ENCODE measurements around the gene RCAN3. TPM values are rescaled to one million over a fixed set of nuclear protein-coding genes. Genes with fewer than 3 reads are reported as not detected.
A peak's percentile ranks its signal among the peaks of the same experiment; 100 is the strongest.

The RCAN3 gene
- total RNA-seq, 1 experiment from 2014 or later = 25.6 TPM

- Histone ChIP-seq H3K27ac (ENCODE audit: low read length) (no peak overlapping the region), H3F3A (ENCODE audit: low read length, unreplicated experiment) (no peaks in the 10 kb centered on the region), H3K9me2 (replicated peaks; ENCODE audit: low read length) (no peaks in the 10 kb centered on the region), H3K9ac (ENCODE audit: low read length) (no peak overlapping the region), H2AFZ (ENCODE audit: low read length) (peak overlapping the region; percentile 72), H3K9me3 (ENCODE audit: low read length) (no peaks in the 10 kb centered on the region), H3K36me3 (ENCODE audit: low read depth, low read length) (no peaks in the 10 kb centered on the region), H4K20me1 (ENCODE audit: low read length) (no peaks in the 10 kb centered on the region), H3K4me1 (ENCODE audit: insufficient read depth, low read length) (no peaks in the 10 kb centered on the region; the same call in 1 of the 2 replicates), H3K4me3 (ENCODE audit: low read length) (no peak overlapping the region), H3K4me2 (ENCODE audit: low read length) (peak overlapping the region; percentile 32; the same call in 1 of the 2 replicates), H3K27me3 (ENCODE audit: low read length) (no peaks in the 10 kb centered on the region), H3K79me2 (ENCODE audit: low read length) (no peaks in the 10 kb centered on the region)
- POLR2A ChIA-PET (ENCODE audit: unreplicated experiment) = no interaction called here
- CTCF ChIA-PET = interaction anchor here (0.6 to 1.1 kb wide), 8 partner anchors 19 to 1466 kb away, joined by 3 to 5 read pairs (median 3); no protein-coding TSS in a partner anchor
- intact Hi-C loops (cut with micrococcal nuclease) = loop anchor here (1.0 to 5.0 kb wide), 3 partner anchors 85 to 194 kb away; partner anchors contain the start of gene RCAN3
- DNase-seq (peak; percentile 73), ATAC-seq (peak; percentile 84)
- no peak for TF ChIP-seq EZH2phosphoT487 (IDR thresholded peaks at IDR 0.05; ENCODE audit: borderline replicate concordance, low read length)
- peak; percentile 82 for TF ChIP-seq CTCF (conservative IDR thresholded peaks at IDR 0.05; ENCODE audit: low read depth, low read length)
- no peak for TF ChIP-seq EZH2 (IDR thresholded peaks at IDR 0.05; ENCODE audit: low read length, unreplicated experiment)
- no TSS peak for BruUV-seq (replicated peaks)
These were observed 84.6 kb downstream of the RCAN3 start for GRCh38 chr1:24586970-24587820.

- H3K79me2 ChIP-seq (ENCODE audit: low read length) = no peaks in the 10 kb centered on the region
- ChIA-PET CTCF (no interaction called here), POLR2A (ENCODE audit: unreplicated experiment) (no interaction called here)
These were observed 85.9 kb downstream of the RCAN3 start for GRCh38 chr1:24588573-24588972.

More at GRCh38 chr1:24588573-24588972, 85.9 kb downstream of the RCAN3 start:
- no peaks in the 10 kb centered on the region for H3K9me2 ChIP-seq (replicated peaks; ENCODE audit: low read length)
- H3K36me3 ChIP-seq (ENCODE audit: low read depth, low read length) = no peaks in the 10 kb centered on the region
- no peak for DNase-seq
- intact Hi-C loops (cut with micrococcal nuclease) = loop anchor here (5.0 kb wide), 1 partner anchor 86 kb away; the partner anchor contains the start of gene RCAN3
- H3K4me3 ChIP-seq (ENCODE audit: low read length) = no peak overlapping the region
- no peak overlapping the region for H3K9ac ChIP-seq (ENCODE audit: low read length)
- H3K9me3 ChIP-seq (ENCODE audit: low read length) = no peaks in the 10 kb centered on the region
- no peaks in the 10 kb centered on the region for H3F3A ChIP-seq (ENCODE audit: low read length, unreplicated experiment)
- no peak overlapping the region for H3K27ac ChIP-seq (ENCODE audit: low read length)
- no peak for TF ChIP-seq CTCF (conservative IDR thresholded peaks at IDR 0.05; ENCODE audit: low read depth, low read length)
- BruUV-seq (replicated peaks) = no TSS peak
- H3K4me1 ChIP-seq (ENCODE audit: insufficient read depth, low read length) = no peaks in the 10 kb centered on the region; the same call in 1 of the 2 replicates
- no peaks in the 10 kb centered on the region for H3K27me3 ChIP-seq (ENCODE audit: low read length)
- no peak overlapping the region for H3K4me2 ChIP-seq (ENCODE audit: low read length)
- no peak overlapping the region for H2AFZ ChIP-seq (ENCODE audit: low read length)
- H4K20me1 ChIP-seq (ENCODE audit: low read length) = no peaks in the 10 kb centered on the region
- no peak for ATAC-seq

All from PC-3 (cell line).